PC-3 (cell line): ENCODE data around the gene C9orf50.

Experiments
- CTCF ChIP-seq: fragments of 300-600 bp; sonication (generic); conservative IDR thresholded peaks from 2 replicates; pipeline ENCODE4 v1.5.1; 2017; ENCODE audit warnings: antibody characterized with exemption, low read depth, mild to moderate bottlenecking, low read length
- EZH2phosphoT487 ChIP-seq: fragments of 300-600 bp; sonication (generic); IDR thresholded peaks from 2 replicates; pipeline ENCODE4 v1.6.1; 2018; ENCODE audit warnings: mild to moderate bottlenecking, antibody characterized with exemption, low read length, borderline replicate concordance

GRCh38 chr9:129596541-129597331 is 24.2 kb downstream of the C9orf50 start:
- TF ChIP-seq CTCF = no peak
- no peak for TF ChIP-seq EZH2phosphoT487
